ENCODE data around the gene MBTPS1. TPM values are rescaled to one million over a fixed set of nuclear protein-coding genes. Genes with fewer than 3 reads are reported as not detected.

The MBTPS1 gene
- total RNA-seq (2022; extraction: Qiagen RNA extraction), result 37.6 to 45.7 TPM (median 44.7 TPM) in 5 replicates

DNA sequence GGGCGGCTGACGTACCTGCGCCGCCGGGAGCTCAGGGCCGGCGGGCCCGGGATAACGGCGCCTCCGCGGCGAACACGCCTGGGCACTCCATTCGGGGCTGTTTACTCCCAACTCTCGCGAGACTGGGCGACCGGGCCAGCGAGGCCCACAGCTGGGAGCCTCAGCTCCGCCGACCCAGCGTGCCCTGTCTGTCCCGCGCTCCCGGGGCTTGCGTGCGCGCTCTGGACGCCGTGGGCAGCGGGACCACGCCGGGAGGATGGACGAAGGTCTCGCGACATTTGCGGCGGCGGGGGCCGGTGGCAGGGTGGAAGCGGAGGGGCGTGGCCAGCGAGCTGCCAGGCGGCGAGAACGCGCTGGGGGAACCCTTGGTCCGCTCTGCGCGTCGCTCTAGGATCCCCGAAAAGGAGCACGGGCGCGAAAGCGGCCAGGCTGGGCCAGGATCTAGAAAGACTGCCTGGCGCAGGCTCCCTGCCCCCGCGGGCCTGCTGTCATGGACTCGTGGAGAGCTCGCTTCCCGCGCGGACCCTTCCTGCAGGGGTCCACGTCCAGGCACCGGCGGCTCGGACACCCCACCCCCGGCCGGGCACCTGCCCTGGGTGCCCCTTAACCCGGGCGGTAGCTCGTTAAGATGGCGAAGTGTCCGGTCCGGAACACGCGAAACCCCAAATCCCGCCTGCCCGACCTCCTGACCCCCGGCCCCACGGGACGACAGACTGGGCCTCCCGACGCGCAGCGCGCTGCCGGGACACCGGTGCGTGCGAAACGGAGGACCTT lies at the start of gene MBTPS1:
TSS of gene MBTPS1 (minus strand) at position 223 of the 774 bp plus-strand sequence. CDS start 15,159 bp downstream, outside the sequence.

GRCh38 chr16:84144859-84145639 lies 28.3 kb upstream of the MBTPS1 start, which contains the start of the genes DNAAF1 and HSDL1:
Gene DNAAF1 (plus strand): TSS chr16:84145308. CDS start chr16:84145441, 133 bp downstream.
Gene HSDL1 (minus strand): TSS chr16:84145177. CDS start chr16:84131321, 13,856 bp downstream.

DNA sequence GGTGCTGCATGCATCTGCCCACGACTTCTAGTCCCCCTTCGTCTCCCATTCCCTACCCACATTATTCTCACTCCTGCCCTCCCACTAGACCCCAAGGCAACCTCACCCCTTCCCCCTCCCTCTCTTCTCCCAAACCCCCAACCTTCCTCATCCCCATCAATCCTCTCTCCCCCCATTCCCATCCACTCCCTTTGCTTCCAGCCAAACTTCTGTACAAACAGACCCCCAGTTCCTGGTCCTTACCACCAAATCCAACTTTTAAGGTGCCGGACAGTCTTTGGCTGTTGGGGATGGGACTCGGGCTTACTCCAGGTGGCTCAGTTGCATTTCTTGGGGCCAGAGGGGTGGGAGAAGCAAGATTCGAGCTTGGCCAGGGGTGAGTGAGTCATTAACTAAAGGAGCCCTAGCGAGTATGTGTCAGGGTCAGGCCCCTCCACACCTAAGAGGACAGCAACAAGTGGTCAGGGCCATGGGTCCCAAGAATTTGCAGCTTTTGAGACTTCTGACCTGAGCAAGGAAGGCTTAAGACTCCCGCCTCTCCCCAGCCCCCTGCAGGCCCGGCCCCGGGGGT lies 74.3 kb downstream of the MBTPS1 start, which contains the start of gene SLC38A8:
TSS of gene SLC38A8 (minus strand) at position 488 of the 571 bp plus-strand sequence. CDS start 638 bp downstream, outside the sequence.

Other genes starting within 250 kb of the MBTPS1 start
- gene MLYCD, start 217.8 kb downstream of the MBTPS1 start, total RNA-seq (2022; extraction: Qiagen RNA extraction), result 1.1 to 2.3 TPM (median 2.0 TPM) in 5 replicates
- gene OSGIN1, start 163.7 kb downstream of the MBTPS1 start, total RNA-seq (2022; extraction: Qiagen RNA extraction), result 17.1 to 33.8 TPM (median 18.6 TPM) in 5 replicates
- gene NECAB2, start 148.7 kb downstream of the MBTPS1 start, total RNA-seq (2022; extraction: Qiagen RNA extraction), result 1.4 to 3.3 TPM (median 2.4 TPM) in 5 replicates
- not detected in 5 replicates for gene SLC38A8, start 74.1 kb downstream of the MBTPS1 start, total RNA-seq (2022; extraction: Qiagen RNA extraction)
- 16.9 to 20.6 TPM (median 19.3 TPM) in 5 replicates for gene HSDL1, start 28.2 kb upstream of the MBTPS1 start, total RNA-seq (2022; extraction: Qiagen RNA extraction)
- gene DNAAF1, start 28.4 kb upstream of the MBTPS1 start, total RNA-seq (2022; extraction: Qiagen RNA extraction), result 0.26 to 0.85 TPM (median 0.35 TPM) in 5 replicates
- gene TAF1C, start 70.1 kb upstream of the MBTPS1 start, total RNA-seq (2022; extraction: Qiagen RNA extraction), result 21.8 to 33.5 TPM (median 28.6 TPM) in 5 replicates
- gene ADAD2, start 74.2 kb upstream of the MBTPS1 start, total RNA-seq (2022; extraction: Qiagen RNA extraction), result not detected in 5 replicates
- not detected in 5 replicates for gene KCNG4, start 123.1 kb upstream of the MBTPS1 start, total RNA-seq (2022; extraction: Qiagen RNA extraction)
- gene WFDC1, start 177.9 kb upstream of the MBTPS1 start, total RNA-seq (2022; extraction: Qiagen RNA extraction), result 0.27 TPM in 1 of 5 replicates, not detected in the others

Data from A549 treated with Mapracorat at 1 μM for 4 hours (cell line).